K562 (cell line): Measurements from ENCODE around the gene TECPR2. TPM values are rescaled to one million over a fixed set of nuclear protein-coding genes. Genes with fewer than 3 reads are reported as not detected.

ENCODE experiments used
- BHLHE40 ChIP-seq: IDR thresholded peaks from 2 replicates; pipeline ENCODE4 v1.6.1; 2011; ENCODE audit warnings: low read length, improper control_type of control experiment
- E2F8 ChIP-seq: fragments of 450-650 bp; IDR thresholded peaks from 2 replicates; pipeline ENCODE4 v1.7.1; 2018; ENCODE audit warnings: mild to moderate bottlenecking, low read depth; ENCODE audit not compliant: partially characterized antibody
- MAZ ChIP-seq, 2 experiments: fragments of 450-650 bp in 1 of 2; sonication (generic) in 1 of 2; formaldehyde crosslinking; IDR thresholded peaks in 1 of 2; conservative IDR thresholded peaks in 1 of 2; 2 replicates each; pipeline versions ENCODE4 v1.4.0 to v1.5.0; 2020; ENCODE audit warnings: mild to moderate bottlenecking in 1 of 2, missing genetic modification reagents in 1 of 2
- MEIS2 ChIP-seq: fragments of 450-650 bp; IDR thresholded peaks from 2 replicates; pipeline ENCODE4 v1.6.1; 2014; ENCODE audit warnings: mild to moderate bottlenecking; ENCODE audit not compliant: partially characterized antibody
- MIER1 ChIP-seq: fragments of 450-650 bp; IDR thresholded peaks from 2 replicates; pipeline ENCODE4 v1.6.1; 2016; ENCODE audit warnings: antibody characterized with exemption, mild to moderate bottlenecking, low read depth
- MYC ChIP-seq, 2 experiments: fragments of 250-450 bp in 1 of 2; sonication (Bioruptor Pico) in 1 of 2; IDR thresholded peaks; 2 replicates each; pipeline versions ENCODE4 v1.5.1 to v1.6.1; 2012 to 2021; ENCODE audit warnings: low read depth in 2 of 2, borderline replicate concordance in 1 of 2, improper control_type of control experiment in 1 of 2, low read length in 1 of 2, mild to moderate bottlenecking in 1 of 2, moderate library complexity in 1 of 2
- PYGO2 ChIP-seq: fragments of 450-650 bp; IDR thresholded peaks from 2 replicates; pipeline ENCODE4 v1.6.1; 2016; ENCODE audit warnings: mild to moderate bottlenecking, missing genetic modification characterization, moderate library complexity, missing compliant biosample characterization
- RBFOX2 ChIP-seq: fragments of 200-400 bp; formaldehyde crosslinking; IDR thresholded peaks from 2 replicates; pipeline ENCODE4 v1.6.1; 2017; ENCODE audit warnings: low read depth, mild to moderate bottlenecking, low read length, moderate library complexity
- SIRT6 ChIP-seq: IDR thresholded peaks from one replicate; pipeline ENCODE4 v1.6.1; 2012; ENCODE audit warnings: low read depth, mild to moderate bottlenecking, control low read depth, inconsistent platforms, low read length, moderate library complexity
- SMARCA4 ChIP-seq: fragments of 450-650 bp; IDR thresholded peaks from 2 replicates; pipeline ENCODE4 v1.6.1; 2016
- SMARCB1 ChIP-seq: IDR thresholded peaks from 2 replicates; pipeline ENCODE4 v1.6.1; 2011; ENCODE audit warnings: improper control_type of control experiment, low read depth; ENCODE audit not compliant: insufficient read length
- TAF7 ChIP-seq: fragments of 450-650 bp; IDR thresholded peaks from 2 replicates; pipeline ENCODE4 v1.6.1; 2016; ENCODE audit warnings: missing genetic modification characterization, missing compliant biosample characterization
- ZFP1 ChIP-seq: fragments of 450-650 bp; formaldehyde crosslinking; IDR thresholded peaks from 2 replicates; pipeline ENCODE4 v1.4.0; 2020; ENCODE audit warnings: mild to moderate bottlenecking, mixed read lengths
- polyA plus RNA-seq, 8 experiments: library from polyadenylated mRNA; depleted of rRNA in 4 of 8; stranded (reverse) in 5 of 8; unstranded in 3 of 8; fragments of >200 nt; fragmentation: Nextera tagmentation in 2 of 8; fragmentation: Illumina TruSeq in 1 of 8; extraction: Ambion mirVana in 2 of 8; extraction: Trizol in 1 of 8; gene quantifications; 2 replicates each; pipeline versions ENCODE4 v1.2.1 to v1.2.3, GENCODE V29; 2011 to 2014; ENCODE audit warnings: inconsistent platforms in 1 of 8, missing spikeins in 1 of 8
- total RNA-seq, 7 experiments: library from RNA; depleted of rRNA in 6 of 7; stranded (reverse); fragments of >200 nt in 6 of 7; fragmentation: Illumina TruSeq in 2 of 7; extraction: Trizol in 2 of 7; gene quantifications; 2 replicates each; pipeline versions ENCODE4 v1.2.1 to v1.2.3, GENCODE V29; 2011 to 2021; ENCODE audit warnings: low replicate concordance in 1 of 7
- TF ChIP-seq, protein P1 (sequence below): fragments of 200-800 bp; sonication (Bioruptor generic); IDR thresholded peaks from 2 replicates; pipeline ENCODE4 v1.6.1; 2016; ENCODE audit warnings: missing genetic modification characterization, missing compliant biosample characterization
- TF ChIP-seq, protein P2 (sequence below): fragments of 250-450 bp; sonication (Bioruptor Pico); IDR thresholded peaks from 2 replicates; pipeline ENCODE4 v1.5.0; 2020; ENCODE audit warnings: mild to moderate bottlenecking, borderline replicate concordance

TECPR2 gene
- total and polyA plus RNA-seq, 9 of the 15 experiments (the other 6 are each of a cell fraction or from before 2014, with no cell fraction given), result 0.04 to 3.0 (median 0.83) TPM

- TF ChIP-seq SIRT6 (no peak), BHLHE40 (no peak), SMARCB1 (no peak), ZFP1 (CRISPR knock-in tag) (no peak), RBFOX2 (peak; percentile 79), MAZ (CRISPR knock-in tag; conservative IDR thresholded peaks at IDR 0.05 in 1 of 2, IDR thresholded peaks at IDR 0.05 in 1 of 2) (0 out of 4 replicates have a peak, but pooled peaks of 1 of the 2 experiments have one; percentile 24), MIER1 (no peak), SMARCA4 (peak; percentile 10; the same call in 1 of the 2 replicates), PYGO2 (tag) (no peak), TAF7 (tag) (peak; percentile 56; the same call in 1 of the 2 replicates), MEIS2 (no peak), E2F8 (no peak), MYC (IDR thresholded peaks at IDR 0.05; ENCODE audit: low read depth, low read length) (peak; percentile 62), MYC (CRISPR knock-in tag; IDR thresholded peaks at IDR 0.05; ENCODE audit: borderline replicate concordance, low read depth) (no peak)
- TF ChIP-seq, protein P1, sequence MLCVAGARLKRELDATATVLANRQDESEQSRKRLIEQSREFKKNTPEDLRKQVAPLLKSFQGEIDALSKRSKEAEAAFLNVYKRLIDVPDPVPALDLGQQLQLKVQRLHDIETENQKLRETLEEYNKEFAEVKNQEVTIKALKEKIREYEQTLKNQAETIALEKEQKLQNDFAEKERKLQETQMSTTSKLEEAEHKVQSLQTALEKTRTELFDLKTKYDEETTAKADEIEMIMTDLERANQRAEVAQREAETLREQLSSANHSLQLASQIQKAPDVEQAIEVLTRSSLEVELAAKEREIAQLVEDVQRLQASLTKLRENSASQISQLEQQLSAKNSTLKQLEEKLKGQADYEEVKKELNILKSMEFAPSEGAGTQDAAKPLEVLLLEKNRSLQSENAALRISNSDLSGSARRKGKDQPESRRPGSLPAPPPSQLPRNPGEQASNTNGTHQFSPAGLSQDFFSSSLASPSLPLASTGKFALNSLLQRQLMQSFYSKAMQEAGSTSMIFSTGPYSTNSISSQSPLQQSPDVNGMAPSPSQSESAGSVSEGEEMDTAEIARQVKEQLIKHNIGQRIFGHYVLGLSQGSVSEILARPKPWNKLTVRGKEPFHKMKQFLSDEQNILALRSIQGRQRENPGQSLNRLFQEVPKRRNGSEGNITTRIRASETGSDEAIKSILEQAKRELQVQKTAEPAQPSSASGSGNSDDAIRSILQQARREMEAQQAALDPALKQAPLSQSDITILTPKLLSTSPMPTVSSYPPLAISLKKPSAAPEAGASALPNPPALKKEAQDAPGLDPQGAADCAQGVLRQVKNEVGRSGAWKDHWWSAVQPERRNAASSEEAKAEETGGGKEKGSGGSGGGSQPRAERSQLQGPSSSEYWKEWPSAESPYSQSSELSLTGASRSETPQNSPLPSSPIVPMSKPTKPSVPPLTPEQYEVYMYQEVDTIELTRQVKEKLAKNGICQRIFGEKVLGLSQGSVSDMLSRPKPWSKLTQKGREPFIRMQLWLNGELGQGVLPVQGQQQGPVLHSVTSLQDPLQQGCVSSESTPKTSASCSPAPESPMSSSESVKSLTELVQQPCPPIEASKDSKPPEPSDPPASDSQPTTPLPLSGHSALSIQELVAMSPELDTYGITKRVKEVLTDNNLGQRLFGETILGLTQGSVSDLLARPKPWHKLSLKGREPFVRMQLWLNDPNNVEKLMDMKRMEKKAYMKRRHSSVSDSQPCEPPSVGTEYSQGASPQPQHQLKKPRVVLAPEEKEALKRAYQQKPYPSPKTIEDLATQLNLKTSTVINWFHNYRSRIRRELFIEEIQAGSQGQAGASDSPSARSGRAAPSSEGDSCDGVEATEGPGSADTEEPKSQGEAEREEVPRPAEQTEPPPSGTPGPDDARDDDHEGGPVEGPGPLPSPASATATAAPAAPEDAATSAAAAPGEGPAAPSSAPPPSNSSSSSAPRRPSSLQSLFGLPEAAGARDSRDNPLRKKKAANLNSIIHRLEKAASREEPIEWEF (CRISPR knock-in tag), result no peak
- TF ChIP-seq, protein P2, sequence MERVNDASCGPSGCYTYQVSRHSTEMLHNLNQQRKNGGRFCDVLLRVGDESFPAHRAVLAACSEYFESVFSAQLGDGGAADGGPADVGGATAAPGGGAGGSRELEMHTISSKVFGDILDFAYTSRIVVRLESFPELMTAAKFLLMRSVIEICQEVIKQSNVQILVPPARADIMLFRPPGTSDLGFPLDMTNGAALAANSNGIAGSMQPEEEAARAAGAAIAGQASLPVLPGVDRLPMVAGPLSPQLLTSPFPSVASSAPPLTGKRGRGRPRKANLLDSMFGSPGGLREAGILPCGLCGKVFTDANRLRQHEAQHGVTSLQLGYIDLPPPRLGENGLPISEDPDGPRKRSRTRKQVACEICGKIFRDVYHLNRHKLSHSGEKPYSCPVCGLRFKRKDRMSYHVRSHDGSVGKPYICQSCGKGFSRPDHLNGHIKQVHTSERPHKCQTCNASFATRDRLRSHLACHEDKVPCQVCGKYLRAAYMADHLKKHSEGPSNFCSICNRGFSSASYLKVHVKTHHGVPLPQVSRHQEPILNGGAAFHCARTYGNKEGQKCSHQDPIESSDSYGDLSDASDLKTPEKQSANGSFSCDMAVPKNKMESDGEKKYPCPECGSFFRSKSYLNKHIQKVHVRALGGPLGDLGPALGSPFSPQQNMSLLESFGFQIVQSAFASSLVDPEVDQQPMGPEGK (CRISPR knock-in tag), result no peak
These were observed 99.0 kb downstream of the TECPR2 start (continued) for GRCh38 chr14:102461490-102462338.
